Ishikawa (cell line): Measurements from ENCODE around the gene LRRC4.

Source experiments
- CEBPB ChIP-seq: IDR thresholded peaks from 2 replicates; pipeline ENCODE4 v1.6.1; 2012
- CREB1 ChIP-seq: IDR thresholded peaks from 2 replicates; pipeline ENCODE4 v1.6.1; 2012; ENCODE audit warnings: low read depth
- EGR1 ChIP-seq: IDR thresholded peaks from 2 replicates; pipeline ENCODE4 v1.6.1; 2012
- EP300 ChIP-seq: IDR thresholded peaks from 2 replicates; pipeline ENCODE4 v1.6.1; 2012; ENCODE audit warnings: borderline replicate concordance
- MAX ChIP-seq: IDR thresholded peaks from 2 replicates; pipeline ENCODE4 v1.6.1; 2012
- NFIC ChIP-seq: IDR thresholded peaks from 2 replicates; pipeline ENCODE4 v1.6.1; 2012
- RAD21 ChIP-seq: IDR thresholded peaks from 2 replicates; pipeline ENCODE4 v1.6.1; 2012; ENCODE audit warnings: low read depth
- TAF1 ChIP-seq: IDR thresholded peaks from 2 replicates; pipeline ENCODE4 v1.6.1; 2012; ENCODE audit warnings: low read depth, mild to moderate bottlenecking
- TCF12 ChIP-seq: IDR thresholded peaks from 2 replicates; pipeline ENCODE4 v1.6.1; 2012; ENCODE audit warnings: low read depth
- TEAD4 ChIP-seq: IDR thresholded peaks from 2 replicates; pipeline ENCODE4 v1.6.1; 2012
- YY1 ChIP-seq: IDR thresholded peaks from 2 replicates; pipeline ENCODE4 v1.6.1; 2012; ENCODE audit warnings: low read depth
- TF ChIP-seq, protein P1 (sequence below): IDR thresholded peaks from 2 replicates; pipeline ENCODE4 v1.6.1; 2012; ENCODE audit warnings: low read depth, mild to moderate bottlenecking

- TF ChIP-seq MAX: no peak
- TF ChIP-seq EGR1: no peak
- TF ChIP-seq TAF1: no peak
- TF ChIP-seq TCF12: no peak
- no peak for TF ChIP-seq CEBPB
- no peak for TF ChIP-seq NFIC
- TF ChIP-seq TEAD4: no peak
- no peak for TF ChIP-seq EP300
- no peak for TF ChIP-seq CREB1
- no peak for TF ChIP-seq RAD21
- TF ChIP-seq, protein P1, sequence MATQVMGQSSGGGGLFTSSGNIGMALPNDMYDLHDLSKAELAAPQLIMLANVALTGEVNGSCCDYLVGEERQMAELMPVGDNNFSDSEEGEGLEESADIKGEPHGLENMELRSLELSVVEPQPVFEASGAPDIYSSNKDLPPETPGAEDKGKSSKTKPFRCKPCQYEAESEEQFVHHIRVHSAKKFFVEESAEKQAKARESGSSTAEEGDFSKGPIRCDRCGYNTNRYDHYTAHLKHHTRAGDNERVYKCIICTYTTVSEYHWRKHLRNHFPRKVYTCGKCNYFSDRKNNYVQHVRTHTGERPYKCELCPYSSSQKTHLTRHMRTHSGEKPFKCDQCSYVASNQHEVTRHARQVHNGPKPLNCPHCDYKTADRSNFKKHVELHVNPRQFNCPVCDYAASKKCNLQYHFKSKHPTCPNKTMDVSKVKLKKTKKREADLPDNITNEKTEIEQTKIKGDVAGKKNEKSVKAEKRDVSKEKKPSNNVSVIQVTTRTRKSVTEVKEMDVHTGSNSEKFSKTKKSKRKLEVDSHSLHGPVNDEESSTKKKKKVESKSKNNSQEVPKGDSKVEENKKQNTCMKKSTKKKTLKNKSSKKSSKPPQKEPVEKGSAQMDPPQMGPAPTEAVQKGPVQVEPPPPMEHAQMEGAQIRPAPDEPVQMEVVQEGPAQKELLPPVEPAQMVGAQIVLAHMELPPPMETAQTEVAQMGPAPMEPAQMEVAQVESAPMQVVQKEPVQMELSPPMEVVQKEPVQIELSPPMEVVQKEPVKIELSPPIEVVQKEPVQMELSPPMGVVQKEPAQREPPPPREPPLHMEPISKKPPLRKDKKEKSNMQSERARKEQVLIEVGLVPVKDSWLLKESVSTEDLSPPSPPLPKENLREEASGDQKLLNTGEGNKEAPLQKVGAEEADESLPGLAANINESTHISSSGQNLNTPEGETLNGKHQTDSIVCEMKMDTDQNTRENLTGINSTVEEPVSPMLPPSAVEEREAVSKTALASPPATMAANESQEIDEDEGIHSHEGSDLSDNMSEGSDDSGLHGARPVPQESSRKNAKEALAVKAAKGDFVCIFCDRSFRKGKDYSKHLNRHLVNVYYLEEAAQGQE: no peak
- TF ChIP-seq YY1: no peak
These were observed 44.4 kb downstream of the LRRC4 start for GRCh38 chr7:127986581-127987521.
